Stimulated activated CD4-positive, alpha-beta T cell treated with anti-CD3 and anti-CD28 coated beads, Interleukin-12 subunit alpha, Interleukin-12 subunit beta, amount 100 ng/mL, for 24 hours (primary cell): ENCODE measurements around the gene LMAN1L.

Experiments
- DNase-seq, 2 experiments: peaks; one replicate each; pipeline ENCODE4 v3.0.0-alpha.2; 2020; ENCODE audit warnings: low read depth in 2 of 2

The LMAN1L gene

GRCh38 chr15:74857082-74857655 is 44.5 kb downstream of the LMAN1L start:
- DNase-seq = no peak

GRCh38 chr15:74857671-74858368 is 45.2 kb downstream of the LMAN1L start:
- no peak for DNase-seq

- DNase-seq = no peak
These were observed 45.7 kb downstream of the LMAN1L start for GRCh38 chr15:74858369-74858740.

- no peak for DNase-seq
These were observed 50.8 kb downstream of the LMAN1L start for GRCh38 chr15:74863239-74864056.

GRCh38 chr15:74864296-74864695 is 51.7 kb downstream of the LMAN1L start:
- DNase-seq = no peak

GRCh38 chr15:74865316-74865715 is 52.7 kb downstream of the LMAN1L start:
- DNase-seq = no peak

- DNase-seq = no peak
These were observed 53.5 kb downstream of the LMAN1L start for GRCh38 chr15:74866090-74866489.

- DNase-seq = no peak
These were observed 54.9 kb downstream of the LMAN1L start for GRCh38 chr15:74867466-74868038.

GRCh38 chr15:74868059-74868458 is 55.4 kb downstream of the LMAN1L start:
- DNase-seq = no peak

- DNase-seq = no peak
These were observed 56.7 kb downstream of the LMAN1L start for GRCh38 chr15:74869372-74869725.

GRCh38 chr15:74869726-74870407 is 57.2 kb downstream of the LMAN1L start:
- DNase-seq = peak in 1 of 2 experiments; percentile 16

- no peak for DNase-seq
These were observed 58.0 kb downstream of the LMAN1L start for GRCh38 chr15:74870436-74871215.

- DNase-seq = no peak
These were observed 60.0 kb downstream of the LMAN1L start for GRCh38 chr15:74872702-74873035.

- DNase-seq = peak; percentile 80 to 88
These were observed 60.6 kb downstream of the LMAN1L start, which contains the start of gene SCAMP2 for GRCh38 chr15:74873036-74873755. TSS of gene SCAMP2 (minus strand) at chr15:74873365. CDS start at chr15:74873255, 110 bp downstream.

GRCh38 chr15:74873756-74874424 is 61.3 kb downstream of the LMAN1L start:
- no peak for DNase-seq
